HepG2 (cell line): ENCODE measurements around the gene GK. TPM values are rescaled to one million over a fixed set of nuclear protein-coding genes. Genes with fewer than 3 reads are reported as not detected.

ENCODE experiments used
- ATF7-NPFF ChIP-seq: sonication (generic); formaldehyde crosslinking; IDR thresholded peaks from 2 replicates; pipeline ENCODE4 v1.8.1; 2023; ENCODE audit warnings: mild to moderate bottlenecking, low read depth, missing genetic modification reagents, moderate library complexity
- ELF1 ChIP-seq: sonication (generic); formaldehyde crosslinking; IDR thresholded peaks from 2 replicates; pipeline ENCODE4 v1.4.0; 2020; ENCODE audit warnings: missing genetic modification reagents
- FOSL1 ChIP-seq: sonication (generic); formaldehyde crosslinking; IDR thresholded peaks from 2 replicates; pipeline ENCODE4 v1.9.0; 2021; ENCODE audit warnings: missing genetic modification reagents, borderline replicate concordance
- FOXA3 ChIP-seq: IDR thresholded peaks from 2 replicates; pipeline ENCODE4 v1.6.1; 2016; ENCODE audit warnings: missing genetic modification reagents, missing compliant biosample characterization
- HCFC1 ChIP-seq: fragments of 150-350 bp; IDR thresholded peaks from 2 replicates; pipeline ENCODE4 v1.6.1; 2014; ENCODE audit warnings: low read depth, low read length
- KAT8 ChIP-seq: IDR thresholded peaks from 2 replicates; pipeline ENCODE4 v1.6.1; 2016; ENCODE audit warnings: missing genetic modification reagents, missing compliant biosample characterization
- NAIF1 ChIP-seq: sonication (generic); formaldehyde crosslinking; IDR thresholded peaks from 2 replicates; pipeline ENCODE4 v1.5.0; 2020; ENCODE audit warnings: mild to moderate bottlenecking, missing genetic modification reagents, borderline replicate concordance
- NCOR1 ChIP-seq: fragments of 200-600 bp; sonication (generic); IDR thresholded peaks from 2 replicates; pipeline ENCODE4 v1.7.0; 2017; ENCODE audit warnings: antibody characterized with exemption, low read length, borderline replicate concordance
- NFYB ChIP-seq: sonication (generic); formaldehyde crosslinking; IDR thresholded peaks from 2 replicates; pipeline ENCODE4 v1.4.0; 2020; ENCODE audit warnings: missing genetic modification reagents
- PRPF4 ChIP-seq: fragments of 200-400 bp; formaldehyde crosslinking; IDR thresholded peaks from 2 replicates; pipeline ENCODE4 v1.6.1; 2016; ENCODE audit warnings: low read length, low read depth; ENCODE audit not compliant: poor library complexity, severe bottlenecking
- STAG1 ChIP-seq: sonication (generic); formaldehyde crosslinking; IDR thresholded peaks from 2 replicates; pipeline ENCODE4 v1.4.0; 2020; ENCODE audit warnings: missing genetic modification reagents
- TAF15 ChIP-seq: fragments of 200-400 bp; formaldehyde crosslinking; IDR thresholded peaks from one replicate; pipeline ENCODE4 v1.6.1; 2018; ENCODE audit warnings: mild to moderate bottlenecking, low read depth, low read length; ENCODE audit not compliant: poor library complexity, severe bottlenecking
- THYN1 ChIP-seq: sonication (generic); formaldehyde crosslinking; IDR thresholded peaks from 2 replicates; pipeline ENCODE4 v1.8.1; 2023; ENCODE audit warnings: low read depth, mild to moderate bottlenecking, moderate library complexity, missing genetic modification reagents, borderline replicate concordance
- ZMYM3 ChIP-seq: sonication (generic); formaldehyde crosslinking; IDR thresholded peaks from 2 replicates; pipeline ENCODE4 v1.5.1; 2020; ENCODE audit warnings: mild to moderate bottlenecking, missing genetic modification reagents
- ZNF230 ChIP-seq: sonication (generic); formaldehyde crosslinking; IDR thresholded peaks from 2 replicates; pipeline ENCODE4 v1.4.0; 2020; ENCODE audit warnings: mild to moderate bottlenecking, missing genetic modification reagents
- ZNF232 ChIP-seq: sonication (generic); formaldehyde crosslinking; IDR thresholded peaks from 2 replicates; pipeline ENCODE4 v1.4.0; 2020; ENCODE audit warnings: missing genetic modification reagents, borderline replicate concordance
- ZNF30 ChIP-seq: sonication (generic); formaldehyde crosslinking; IDR thresholded peaks from 2 replicates; pipeline ENCODE4 v1.5.0; 2020; ENCODE audit warnings: mild to moderate bottlenecking, missing genetic modification reagents
- polyA plus RNA-seq, 8 experiments: library from polyadenylated mRNA; depleted of rRNA in 3 of 8; stranded (reverse) in 7 of 8; unstranded in 1 of 8; fragments of >200 nt; fragmentation: Illumina TruSeq in 4 of 8; extraction: Trizol in 4 of 8; gene quantifications; 2 replicates each; pipeline versions ENCODE4 v1.2.1 to v1.2.3, GENCODE V29; 2011 to 2016; ENCODE audit warnings: low read depth in 4 of 8, missing spikeins in 1 of 8, mixed read lengths in 1 of 8; ENCODE audit not compliant: insufficient read depth in 1 of 8
- total RNA-seq, 5 experiments: library from RNA; depleted of rRNA; stranded (reverse); fragments of >200 nt; fragmentation: Illumina TruSeq; extraction: Trizol; gene quantifications; 2 replicates each; pipeline ENCODE4 v1.2.3, GENCODE V29; 2016; ENCODE audit warnings: low read depth in 1 of 5
- TF ChIP-seq, protein P1 (sequence below): sonication (generic); formaldehyde crosslinking; conservative IDR thresholded peaks from 2 replicates; pipeline ENCODE4 v1.8.0; 2022; ENCODE audit warnings: missing genetic modification reagents
- TF ChIP-seq, protein P2 (sequence below): IDR thresholded peaks from 2 replicates; pipeline ENCODE4 v1.6.1; 2018; ENCODE audit warnings: missing genetic modification reagents, mild to moderate bottlenecking, missing compliant biosample characterization
- TF ChIP-seq, protein P3 (sequence below): sonication (generic); formaldehyde crosslinking; IDR thresholded peaks from 2 replicates; pipeline ENCODE4 v1.4.0; 2020; ENCODE audit warnings: missing genetic modification reagents

Gene GK
- total and polyA plus RNA-seq, 2 of the 13 experiments (the other 11 are each of a cell fraction or from before 2014, with no cell fraction given), result 64.2 to 265 TPM

DNA sequence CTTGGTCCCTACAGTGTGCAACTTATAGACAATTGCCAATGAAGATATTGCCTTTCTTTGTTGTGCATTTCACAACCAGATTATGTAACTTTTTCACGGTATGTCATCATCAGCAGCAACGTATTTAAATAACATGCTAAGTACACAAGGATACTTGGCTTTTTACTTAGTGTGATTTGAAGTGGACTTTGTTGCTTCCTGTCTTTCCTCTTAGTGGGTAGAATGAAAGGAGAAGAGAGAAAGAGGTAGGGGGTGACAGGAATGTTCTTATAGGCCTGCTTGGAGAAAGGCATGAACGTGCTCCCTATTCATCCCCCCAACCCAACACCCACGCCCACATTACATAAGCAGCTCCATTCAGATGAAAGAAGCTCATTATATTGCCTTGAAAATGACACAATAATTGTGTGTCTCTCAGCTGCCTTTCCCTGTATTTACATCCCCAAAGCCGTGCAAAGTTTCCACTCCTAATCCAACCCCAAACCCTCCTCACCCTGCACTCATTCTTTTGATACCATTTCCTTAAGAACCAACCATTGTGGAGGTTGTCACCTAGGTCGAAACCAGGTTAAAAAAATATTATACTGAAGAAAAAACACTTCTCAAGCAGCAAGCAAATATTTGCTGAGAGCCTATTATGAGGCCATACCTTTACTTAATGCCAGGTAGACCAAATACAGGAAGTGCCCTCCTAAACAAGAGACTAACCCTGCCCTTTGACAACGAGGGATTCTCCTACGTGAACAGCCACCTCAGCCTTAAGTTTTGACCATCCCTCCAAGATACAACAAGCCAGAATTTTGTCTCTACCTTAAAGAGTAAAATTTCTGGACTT lies 25.2 kb upstream of the GK start (continued):
- TF ChIP-seq THYN1 (CRISPR knock-in tag) (no peak), FOXA3 (CRISPR knock-in tag) (peak; percentile 98), NFYB (CRISPR knock-in tag) (no peak), ATF7-NPFF (no peak), PRPF4 (no peak), HCFC1 (no peak), KAT8 (peak; percentile 44; the same call in 1 of the 2 replicates), ZNF232 (CRISPR knock-in tag) (0 out of 2 replicates have a peak, but pooled peaks have one; percentile 32), ZMYM3 (CRISPR knock-in tag) (no peak), STAG1 (no peak), FOSL1 (CRISPR knock-in tag) (no peak), ZNF30 (CRISPR knock-in tag) (no peak), ELF1 (CRISPR knock-in tag) (peak; percentile 60), TAF15 (no peak), ZNF230 (CRISPR knock-in tag) (no peak), NCOR1 (peak; percentile 85; the same call in 1 of the 2 replicates), NAIF1 (CRISPR knock-in tag) (no peak)
- TF ChIP-seq, protein P1, sequence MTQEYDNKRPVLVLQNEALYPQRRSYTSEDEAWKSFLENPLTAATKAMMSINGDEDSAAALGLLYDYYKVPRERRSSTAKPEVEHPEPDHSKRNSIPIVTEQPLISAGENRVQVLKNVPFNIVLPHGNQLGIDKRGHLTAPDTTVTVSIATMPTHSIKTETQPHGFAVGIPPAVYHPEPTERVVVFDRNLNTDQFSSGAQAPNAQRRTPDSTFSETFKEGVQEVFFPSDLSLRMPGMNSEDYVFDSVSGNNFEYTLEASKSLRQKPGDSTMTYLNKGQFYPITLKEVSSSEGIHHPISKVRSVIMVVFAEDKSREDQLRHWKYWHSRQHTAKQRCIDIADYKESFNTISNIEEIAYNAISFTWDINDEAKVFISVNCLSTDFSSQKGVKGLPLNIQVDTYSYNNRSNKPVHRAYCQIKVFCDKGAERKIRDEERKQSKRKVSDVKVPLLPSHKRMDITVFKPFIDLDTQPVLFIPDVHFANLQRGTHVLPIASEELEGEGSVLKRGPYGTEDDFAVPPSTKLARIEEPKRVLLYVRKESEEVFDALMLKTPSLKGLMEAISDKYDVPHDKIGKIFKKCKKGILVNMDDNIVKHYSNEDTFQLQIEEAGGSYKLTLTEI (CRISPR knock-in tag), result no peak
- TF ChIP-seq, protein P2, sequence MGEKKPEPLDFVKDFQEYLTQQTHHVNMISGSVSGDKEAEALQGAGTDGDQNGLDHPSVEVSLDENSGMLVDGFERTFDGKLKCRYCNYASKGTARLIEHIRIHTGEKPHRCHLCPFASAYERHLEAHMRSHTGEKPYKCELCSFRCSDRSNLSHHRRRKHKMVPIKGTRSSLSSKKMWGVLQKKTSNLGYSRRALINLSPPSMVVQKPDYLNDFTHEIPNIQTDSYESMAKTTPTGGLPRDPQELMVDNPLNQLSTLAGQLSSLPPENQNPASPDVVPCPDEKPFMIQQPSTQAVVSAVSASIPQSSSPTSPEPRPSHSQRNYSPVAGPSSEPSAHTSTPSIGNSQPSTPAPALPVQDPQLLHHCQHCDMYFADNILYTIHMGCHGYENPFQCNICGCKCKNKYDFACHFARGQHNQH, result no peak
- TF ChIP-seq, protein P3, sequence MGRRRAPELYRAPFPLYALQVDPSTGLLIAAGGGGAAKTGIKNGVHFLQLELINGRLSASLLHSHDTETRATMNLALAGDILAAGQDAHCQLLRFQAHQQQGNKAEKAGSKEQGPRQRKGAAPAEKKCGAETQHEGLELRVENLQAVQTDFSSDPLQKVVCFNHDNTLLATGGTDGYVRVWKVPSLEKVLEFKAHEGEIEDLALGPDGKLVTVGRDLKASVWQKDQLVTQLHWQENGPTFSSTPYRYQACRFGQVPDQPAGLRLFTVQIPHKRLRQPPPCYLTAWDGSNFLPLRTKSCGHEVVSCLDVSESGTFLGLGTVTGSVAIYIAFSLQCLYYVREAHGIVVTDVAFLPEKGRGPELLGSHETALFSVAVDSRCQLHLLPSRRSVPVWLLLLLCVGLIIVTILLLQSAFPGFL (CRISPR knock-in tag), result no peak
